HEK293 (cell line): Measurements from ENCODE around the gene NKD1.

Experiments
- CTCF ChIA-PET: fragments of 350-600 bp; formaldehyde crosslinking; extraction: SDS; loops from one replicate; lab custom pipeline; 2021; ENCODE audit warnings: antibody characterized with exemption; lab: Yijun Ruan, JAX
- POLR2A ChIA-PET: fragments of 300-600 bp; formaldehyde crosslinking; extraction: SDS; loops from one replicate; lab custom pipeline; 2020; ENCODE audit warnings: antibody characterized with exemption, inconsistent platforms; lab: Yijun Ruan, JAX
- H3K27ac ChIP-seq: fragments of 200-500 bp; sonication (Bioruptor generic); 2 replicates; pipeline ENCODE4 v1.5.1; 2014; ENCODE audit warnings: low read depth, low read length, control low read depth, inconsistent platforms; ENCODE audit errors: extremely low read depth
- H3K36me3 ChIP-seq, 2 experiments: fragments of 200-500 bp in 1 of 2; sonication (Bioruptor generic) in 1 of 2; 1 replicate in 1 of 2; 2 replicates in 1 of 2; pipeline ENCODE4 v1.5.1; 2014 to 2017; ENCODE audit warnings: inconsistent platforms in 2 of 2, low read length in 2 of 2; ENCODE audit not compliant: control insufficient read depth in 2 of 2, insufficient read depth in 1 of 2
- H3K4me1 ChIP-seq: fragments of 200-500 bp; sonication (Bioruptor generic); 2 replicates; pipeline ENCODE4 v1.5.1; 2014; ENCODE audit warnings: mild to moderate bottlenecking, low read length, inconsistent platforms; ENCODE audit not compliant: control insufficient read depth, insufficient read depth
- H3K4me3 ChIP-seq: 2 replicates; pipeline ENCODE4 v1.5.1; 2011; ENCODE audit warnings: low read depth, mild to moderate bottlenecking, control low read depth, low read length, moderate library complexity
- H3K9me3 ChIP-seq: fragments of 200-500 bp; sonication (Bioruptor generic); 2 replicates; pipeline ENCODE4 v1.5.1; 2014; ENCODE audit warnings: low read depth, low read length, inconsistent platforms; ENCODE audit not compliant: control insufficient read depth, insufficient read depth
- KLF16 ChIP-seq: fragments of 450-650 bp; formaldehyde crosslinking; IDR thresholded peaks from 2 replicates; pipeline ENCODE4 v1.5.1; 2017; ENCODE audit warnings: missing biosample characterization, missing genetic modification characterization
- ZBTB1 ChIP-seq: fragments of 450-650 bp; formaldehyde crosslinking; IDR thresholded peaks from 2 replicates; pipeline ENCODE4 v1.5.1; 2016; ENCODE audit warnings: missing biosample characterization, missing genetic modification characterization
- ZNF221 ChIP-seq: fragments of 450-650 bp; formaldehyde crosslinking; IDR thresholded peaks from 2 replicates; pipeline ENCODE4 v1.5.1; 2017; ENCODE audit warnings: missing biosample characterization, missing genetic modification characterization, borderline replicate concordance
- ZNF239 ChIP-seq: fragments of 450-650 bp; formaldehyde crosslinking; IDR thresholded peaks from 2 replicates; pipeline ENCODE4 v1.5.1; 2016; ENCODE audit warnings: missing biosample characterization, missing genetic modification characterization
- ZNF24 ChIP-seq: fragments of 450-650 bp; formaldehyde crosslinking; IDR thresholded peaks from 2 replicates; pipeline ENCODE4 v1.5.1; 2016; ENCODE audit warnings: missing biosample characterization, missing genetic modification characterization
- ZNF292 ChIP-seq: fragments of 450-650 bp; formaldehyde crosslinking; IDR thresholded peaks from 2 replicates; pipeline ENCODE4 v1.5.1; 2016; ENCODE audit warnings: low read depth, missing biosample characterization, missing genetic modification characterization, borderline replicate concordance
- ZNF48 ChIP-seq: fragments of 450-650 bp; formaldehyde crosslinking; IDR thresholded peaks from 2 replicates; pipeline ENCODE4 v1.5.1; 2016; ENCODE audit warnings: missing biosample characterization, missing genetic modification characterization
- ZNF768 ChIP-seq: fragments of 450-650 bp; formaldehyde crosslinking; IDR thresholded peaks from 2 replicates; pipeline ENCODE4 v1.5.1; 2018; ENCODE audit warnings: missing biosample characterization, mild to moderate bottlenecking, missing genetic modification characterization
- ZNF791 ChIP-seq: fragments of 450-650 bp; formaldehyde crosslinking; IDR thresholded peaks from 2 replicates; pipeline ENCODE4 v1.5.1; 2016; ENCODE audit warnings: missing biosample characterization, missing genetic modification characterization
- ZXDB ChIP-seq: fragments of 450-650 bp; formaldehyde crosslinking; IDR thresholded peaks from 2 replicates; pipeline ENCODE4 v1.5.1; 2016; ENCODE audit warnings: missing biosample characterization, missing genetic modification characterization
- TF ChIP-seq, protein P1 (sequence below): fragments of 450-650 bp; formaldehyde crosslinking; optimal IDR thresholded peaks from 2 replicates; pipeline ENCODE3; 2016; ENCODE audit warnings: missing biosample characterization, mild to moderate bottlenecking, missing genetic modification characterization
- TF ChIP-seq, protein P2 (sequence below): fragments of 450-650 bp; formaldehyde crosslinking; IDR thresholded peaks from 2 replicates; pipeline ENCODE4; 2016; ENCODE audit warnings: missing biosample characterization, missing genetic modification characterization

The NKD1 gene

DNA sequence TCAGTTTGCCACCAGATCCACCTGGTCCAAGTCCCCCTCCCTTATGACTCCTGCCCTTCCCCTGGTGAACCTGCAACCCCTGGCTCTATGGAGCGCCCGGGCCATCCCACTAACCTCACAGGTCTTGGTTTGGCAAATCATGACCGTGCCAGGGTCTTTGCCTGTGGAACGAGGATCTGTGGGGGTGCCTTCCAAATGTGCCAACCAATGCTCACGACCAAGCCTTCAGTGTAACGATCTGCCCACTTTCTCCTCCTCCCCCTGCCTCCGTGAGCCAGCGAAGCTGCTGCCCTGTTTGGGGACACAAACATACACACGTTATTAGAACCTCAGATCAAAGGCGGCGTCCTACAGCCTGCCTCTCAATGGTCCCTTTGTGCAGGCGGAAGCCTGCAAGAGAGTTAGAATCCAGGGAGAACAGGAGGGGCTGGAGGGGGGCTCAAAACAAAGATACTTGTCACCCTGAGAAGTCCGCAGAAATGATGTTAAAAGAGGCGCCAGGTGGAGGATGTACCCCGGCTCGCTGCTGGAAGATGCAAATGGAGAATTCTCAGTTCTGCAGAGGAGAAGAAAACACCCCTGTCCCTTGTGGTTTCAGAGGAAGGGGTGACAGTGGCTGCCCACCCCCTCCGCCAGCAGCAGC lies 9.0 kb upstream of the NKD1 start:
- ChIA-PET POLR2A (no interaction called here), CTCF (interaction anchor here (1.3 kb wide), 1 partner anchor 267 kb away, joined by 3 read pairs; no protein-coding TSS in a partner anchor)
- Histone ChIP-seq H3K4me1 (no peaks in the 10 kb centered on the region), H3K9me3 (no peaks in the 10 kb centered on the region), H3K27ac (no peak overlapping the region), H3K4me3 (no peak overlapping the region), H3K36me3 (no peaks in the 10 kb centered on the region)
- TF ChIP-seq, protein P1, sequence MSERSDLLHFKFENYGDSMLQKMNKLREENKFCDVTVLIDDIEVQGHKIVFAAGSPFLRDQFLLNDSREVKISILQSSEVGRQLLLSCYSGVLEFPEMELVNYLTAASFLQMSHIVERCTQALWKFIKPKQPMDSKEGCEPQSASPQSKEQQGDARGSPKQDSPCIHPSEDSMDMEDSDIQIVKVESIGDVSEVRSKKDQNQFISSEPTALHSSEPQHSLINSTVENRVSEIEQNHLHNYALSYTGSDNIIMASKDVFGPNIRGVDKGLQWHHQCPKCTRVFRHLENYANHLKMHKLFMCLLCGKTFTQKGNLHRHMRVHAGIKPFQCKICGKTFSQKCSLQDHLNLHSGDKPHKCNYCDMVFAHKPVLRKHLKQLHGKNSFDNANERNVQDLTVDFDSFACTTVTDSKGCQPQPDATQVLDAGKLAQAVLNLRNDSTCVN (tag by site-specific recombination) = no peak

DNA sequence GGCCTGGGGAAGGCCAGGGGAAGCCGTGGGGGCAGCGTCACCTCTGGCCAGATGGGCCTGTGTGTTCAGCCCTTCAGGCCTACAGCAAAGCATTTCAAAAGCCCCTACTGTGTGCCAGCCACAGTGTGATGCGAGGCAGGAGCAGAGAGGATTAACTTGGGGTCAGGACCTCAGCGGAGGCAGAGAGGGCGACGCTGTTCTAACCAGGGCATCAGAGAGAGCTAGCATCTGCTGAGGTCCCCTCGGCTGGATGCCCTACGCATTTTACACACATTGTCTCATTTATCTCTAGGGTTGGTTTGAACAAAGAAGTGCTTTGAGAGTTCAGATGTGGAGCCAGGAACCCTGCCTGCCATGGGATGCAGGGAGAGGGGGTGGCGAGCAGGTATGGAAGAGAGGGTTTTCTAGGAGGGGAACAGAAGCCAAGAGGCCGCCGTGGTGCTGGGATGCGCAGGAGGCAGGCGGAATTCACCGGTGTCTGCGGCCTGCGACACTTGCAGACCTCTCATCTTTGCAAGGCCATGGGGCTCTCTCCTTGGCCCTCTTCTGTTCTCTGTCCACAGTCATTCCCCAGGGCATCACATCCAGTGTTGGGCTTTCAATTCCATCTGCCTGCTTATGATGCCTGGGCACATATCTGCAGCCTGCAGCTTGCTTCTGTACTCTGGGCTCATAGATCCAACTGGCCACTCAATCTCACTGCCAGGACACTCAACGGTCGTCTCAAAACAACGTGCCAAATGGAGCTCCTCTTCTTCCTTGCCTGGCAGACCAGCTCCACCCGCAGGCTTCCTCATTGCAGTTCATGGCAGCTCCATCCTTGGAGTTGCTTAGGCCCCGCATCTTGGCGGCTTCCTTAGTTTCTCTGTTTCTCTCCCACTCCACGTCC lies 8.1 kb upstream of the NKD1 start:
- ChIA-PET CTCF (interaction anchor here (0.6 kb wide), 4 partner anchors 103 to 262 kb away, joined by 3 to 5 read pairs (median 4); no protein-coding TSS in a partner anchor), POLR2A (no interaction called here)
- Histone ChIP-seq H3K36me3 (no peaks in the 10 kb centered on the region), H3K4me3 (no peak overlapping the region), H3K4me1 (no peaks in the 10 kb centered on the region), H3K27ac (no peak overlapping the region), H3K9me3 (no peaks in the 10 kb centered on the region)
- no peak for TF ChIP-seq ZBTB1 (tag by site-specific recombination)
- TF ChIP-seq ZNF221 (tag by site-specific recombination) = no peak
- TF ChIP-seq ZNF791 (tag by site-specific recombination) = no peak
- no peak for TF ChIP-seq ZXDB (tag by site-specific recombination)
- no peak for TF ChIP-seq ZNF48 (tag by site-specific recombination)
- no peak for TF ChIP-seq ZNF768 (tag by site-specific recombination)

DNA sequence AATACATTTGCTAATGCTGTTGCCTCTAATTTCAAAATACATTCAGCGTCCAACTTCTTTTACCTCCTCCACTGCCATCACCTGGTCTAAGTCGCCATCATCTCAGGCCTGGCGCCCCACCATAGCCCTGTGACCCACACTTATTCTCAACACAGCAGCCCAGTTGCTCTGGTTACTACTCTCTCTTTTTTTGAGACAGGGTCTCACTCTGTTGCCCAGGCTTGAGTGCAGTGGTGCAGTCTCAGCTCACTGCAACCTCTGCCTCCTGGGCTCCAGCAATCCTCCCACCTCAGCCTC lies 7.5 kb upstream of the NKD1 start:
- Histone ChIP-seq H3K9me3 (no peaks in the 10 kb centered on the region), H3K4me1 (no peaks in the 10 kb centered on the region), H3K36me3 (no peaks in the 10 kb centered on the region), H3K27ac (no peak overlapping the region), H3K4me3 (no peak overlapping the region)
- POLR2A ChIA-PET = no interaction called here
- TF ChIP-seq KLF16 (tag by site-specific recombination) = no peak
- TF ChIP-seq ZNF24 (tag by site-specific recombination) = no peak
- no peak for TF ChIP-seq ZNF292 (tag by site-specific recombination)
- TF ChIP-seq, protein P1 (tag by site-specific recombination) = no peak
- CTCF ChIA-PET = interaction anchor here (0.6 kb wide), 2 partner anchors 103 to 251 kb away, joined by 3 to 5 read pairs; no protein-coding TSS in a partner anchor

DNA sequence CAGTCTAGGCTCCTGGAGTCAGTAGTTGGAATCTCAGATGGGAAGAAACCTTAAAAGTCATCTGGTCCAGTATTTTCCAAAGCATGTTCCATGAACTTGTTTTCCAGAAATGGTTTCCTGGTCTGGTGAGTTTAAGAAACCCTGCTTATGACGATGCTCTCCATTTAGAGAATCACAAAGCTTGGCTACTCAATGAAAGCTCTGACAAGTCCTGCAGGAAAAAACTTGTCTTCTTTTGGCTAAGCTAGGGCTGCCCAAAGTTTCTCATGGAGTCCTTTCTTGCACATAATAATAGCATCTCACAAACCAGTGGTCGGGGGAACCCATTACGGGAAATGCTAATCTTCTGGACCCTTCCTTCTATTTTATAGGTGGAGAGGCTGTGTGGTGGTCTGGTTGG lies 5.5 kb upstream of the NKD1 start:
- ChIA-PET CTCF (interaction anchor here (1.2 kb wide), 1 partner anchor 11 kb away, joined by 3 read pairs; no protein-coding TSS in a partner anchor), POLR2A (no interaction called here)
- Histone ChIP-seq H3K27ac (no peak overlapping the region), H3K4me1 (no peaks in the 10 kb centered on the region), H3K4me3 (no peak overlapping the region), H3K36me3 (no peaks in the 10 kb centered on the region), H3K9me3 (no peaks in the 10 kb centered on the region)
- TF ChIP-seq, protein P2, sequence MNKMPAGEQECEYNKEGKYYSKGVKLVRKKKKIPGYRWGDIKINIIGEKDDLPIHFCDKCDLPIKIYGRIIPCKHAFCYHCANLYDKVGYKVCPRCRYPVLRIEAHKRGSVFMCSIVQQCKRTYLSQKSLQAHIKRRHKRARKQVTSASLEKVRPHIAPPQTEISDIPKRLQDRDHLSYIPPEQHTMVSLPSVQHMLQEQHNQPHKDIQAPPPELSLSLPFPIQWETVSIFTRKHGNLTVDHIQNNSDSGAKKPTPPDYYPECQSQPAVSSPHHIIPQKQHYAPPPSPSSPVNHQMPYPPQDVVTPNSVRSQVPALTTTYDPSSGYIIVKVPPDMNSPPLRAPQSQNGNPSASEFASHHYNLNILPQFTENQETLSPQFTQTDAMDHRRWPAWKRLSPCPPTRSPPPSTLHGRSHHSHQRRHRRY (tag by site-specific recombination) = no peak
- 0 out of 2 replicates have a peak, but pooled peaks have one; percentile 61 for TF ChIP-seq ZNF239
